Fibroblast of lung (primary cell): ENCODE data around the gene SLC26A2. TPM values are rescaled to one million over a fixed set of nuclear protein-coding genes. Genes with fewer than 3 reads are reported as not detected.

Experiments
- DNase-seq, 2 donors: peaks; one replicate each; pipeline versions ENCODE4 v3.0.0 to v3.0.0-alpha.2; 2010; ENCODE audit warnings: low read depth in 2 of 2
- H2AFZ ChIP-seq: 2 replicates; pipeline ENCODE4 v1.5.1; 2012; ENCODE audit warnings: low read length, control low read depth, inconsistent platforms
- H3K27ac ChIP-seq: 2 replicates; pipeline ENCODE4 v1.5.1; 2011; ENCODE audit warnings: low read length, control low read depth; ENCODE audit not compliant: insufficient read depth
- H3K27me3 ChIP-seq: 2 replicates; pipeline ENCODE4 v1.5.1; 2011; ENCODE audit warnings: mild to moderate bottlenecking, low read length; ENCODE audit not compliant: control insufficient read depth, insufficient read depth
- H3K36me3 ChIP-seq: 2 replicates; pipeline ENCODE4 v1.5.1; 2011; ENCODE audit warnings: low read length; ENCODE audit not compliant: control insufficient read depth, insufficient read depth
- H3K4me1 ChIP-seq: 2 replicates; pipeline ENCODE4 v1.5.1; 2011; ENCODE audit warnings: low read length; ENCODE audit not compliant: control insufficient read depth, insufficient read depth; ENCODE audit errors: extremely low read depth
- H3K4me2 ChIP-seq: 2 replicates; pipeline ENCODE4 v1.5.1; 2011; ENCODE audit warnings: low read length, control low read depth; ENCODE audit not compliant: insufficient read depth; ENCODE audit errors: extremely low read depth
- H3K4me3 ChIP-seq, 4 experiments: fragments of 200-600 bp in 1 of 4; sonication (generic) in 1 of 4; replicated peaks in 1 of 4; 2 replicates each; pipeline ENCODE4 v1.5.1; 2011 to 2016; ENCODE audit warnings: low read length in 4 of 4, low read depth in 3 of 4, mild to moderate bottlenecking in 3 of 4, control low read depth in 2 of 4, inconsistent platforms in 1 of 4, mixed read lengths in 1 of 4; ENCODE audit not compliant: insufficient read depth in 1 of 4; ENCODE audit errors: control extremely low read depth in 1 of 4
- H3K79me2 ChIP-seq: 2 replicates; pipeline ENCODE4 v1.5.1; 2012; ENCODE audit warnings: mild to moderate bottlenecking, low read length, inconsistent platforms; ENCODE audit not compliant: control insufficient read depth, insufficient read depth
- H3K9ac ChIP-seq: 2 replicates; pipeline ENCODE4 v1.5.1; 2011; ENCODE audit warnings: mild to moderate bottlenecking, low read length, control low read depth; ENCODE audit not compliant: insufficient read depth
- H3K9me3 ChIP-seq: 2 replicates; pipeline ENCODE4 v1.5.1; 2012; ENCODE audit warnings: low read depth, low read length; ENCODE audit not compliant: control insufficient read depth, insufficient read depth
- H4K20me1 ChIP-seq: 2 replicates; pipeline ENCODE4 v1.5.1; 2011; ENCODE audit warnings: low read length; ENCODE audit not compliant: control insufficient read depth, insufficient read depth; ENCODE audit errors: extremely low read depth
- EZH2 ChIP-seq: IDR thresholded peaks from 2 replicates; pipeline ENCODE4 v1.5.1; 2012; ENCODE audit warnings: low read length, control low read depth, mild to moderate bottlenecking; ENCODE audit errors: missing control alignments
- polyA plus RNA-seq, 2 donors: library from polyadenylated mRNA; depleted of rRNA in 1 of 2; stranded (reverse) in 1 of 2; unstranded in 1 of 2; fragments of >200 nt; gene quantifications; 2 replicates each; pipeline ENCODE4 v1.2.1, GENCODE V29; 2011 to 2012; ENCODE audit warnings: missing spikeins in 1 of 2
- total RNA-seq: library from RNA; depleted of rRNA; stranded (reverse); fragments of >200 nt; gene quantifications from 2 replicates; pipeline ENCODE4 v1.2.1, GENCODE V29; 2014
- TF ChIP-seq, protein P1 (sequence below), 2 donors: IDR thresholded peaks in 1 of 2; conservative IDR thresholded peaks in 1 of 2; 1 replicate in 1 of 2; 2 replicates in 1 of 2; pipeline ENCODE4 v1.5.1; 2011 to 2012; ENCODE audit warnings: low read length in 2 of 2, control low read depth in 1 of 2, inconsistent platforms in 1 of 2, low read depth in 1 of 2, mild to moderate bottlenecking in 1 of 2

Gene SLC26A2
- total and polyA plus RNA-seq, 2 donors (not counting 1 experiment from before 2014, with no cell fraction given): 10.3 to 11.6 TPM

DNA sequence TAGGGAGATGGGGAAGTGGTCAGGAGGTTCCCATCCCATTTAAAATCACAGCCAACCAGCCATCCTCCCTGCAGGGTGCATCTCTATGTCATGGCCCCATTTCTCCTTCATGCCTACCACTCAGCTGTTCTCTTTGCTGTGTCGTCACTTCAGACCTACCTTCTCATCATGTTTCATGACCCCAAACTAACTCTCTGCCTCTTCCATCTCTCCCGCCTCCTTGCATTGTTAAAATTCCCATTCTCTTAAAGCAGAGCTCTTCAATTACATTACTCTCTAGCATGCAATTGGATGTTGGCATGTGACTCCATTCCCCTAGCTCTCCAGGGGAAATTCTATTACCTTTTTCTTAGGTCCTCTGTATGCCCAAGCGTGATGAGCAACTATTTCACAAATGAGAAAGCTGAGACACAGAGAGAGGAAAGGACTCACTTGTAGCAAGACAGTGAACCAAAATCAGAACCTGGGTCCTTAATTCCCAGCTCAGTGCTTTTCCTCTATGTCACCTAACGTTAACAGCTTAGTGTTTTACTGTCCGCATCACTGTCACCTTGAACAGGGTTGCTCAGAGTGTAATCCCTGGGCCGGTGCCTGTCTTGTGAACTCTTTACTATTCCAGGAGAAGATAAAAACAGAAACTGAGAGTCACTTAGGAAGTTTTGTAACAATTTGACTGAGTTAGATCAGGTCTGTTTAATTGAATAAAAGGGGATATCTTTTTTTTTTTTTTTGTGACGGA lies 44.1 kb upstream of the SLC26A2 start:
- H3K27me3 ChIP-seq: peaks cover 7% of the 10 kb centered on the region
- H2AFZ ChIP-seq: no peak overlapping the region
- no peaks in the 10 kb centered on the region for H3K4me1 ChIP-seq
- no peaks in the 10 kb centered on the region for H3K79me2 ChIP-seq
- no peak for TF ChIP-seq EZH2
- TF ChIP-seq, protein P1, sequence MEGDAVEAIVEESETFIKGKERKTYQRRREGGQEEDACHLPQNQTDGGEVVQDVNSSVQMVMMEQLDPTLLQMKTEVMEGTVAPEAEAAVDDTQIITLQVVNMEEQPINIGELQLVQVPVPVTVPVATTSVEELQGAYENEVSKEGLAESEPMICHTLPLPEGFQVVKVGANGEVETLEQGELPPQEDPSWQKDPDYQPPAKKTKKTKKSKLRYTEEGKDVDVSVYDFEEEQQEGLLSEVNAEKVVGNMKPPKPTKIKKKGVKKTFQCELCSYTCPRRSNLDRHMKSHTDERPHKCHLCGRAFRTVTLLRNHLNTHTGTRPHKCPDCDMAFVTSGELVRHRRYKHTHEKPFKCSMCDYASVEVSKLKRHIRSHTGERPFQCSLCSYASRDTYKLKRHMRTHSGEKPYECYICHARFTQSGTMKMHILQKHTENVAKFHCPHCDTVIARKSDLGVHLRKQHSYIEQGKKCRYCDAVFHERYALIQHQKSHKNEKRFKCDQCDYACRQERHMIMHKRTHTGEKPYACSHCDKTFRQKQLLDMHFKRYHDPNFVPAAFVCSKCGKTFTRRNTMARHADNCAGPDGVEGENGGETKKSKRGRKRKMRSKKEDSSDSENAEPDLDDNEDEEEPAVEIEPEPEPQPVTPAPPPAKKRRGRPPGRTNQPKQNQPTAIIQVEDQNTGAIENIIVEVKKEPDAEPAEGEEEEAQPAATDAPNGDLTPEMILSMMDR (conservative IDR thresholded peaks at IDR 0.05 in 1 of 2, IDR thresholded peaks at IDR 0.05 in 1 of 2; ENCODE audit: low read depth in 1 of 2, low read length in 2 of 2): no peak
- H3K36me3 ChIP-seq: no peaks in the 10 kb centered on the region
- H3K9me3 ChIP-seq: no peaks in the 10 kb centered on the region
- H4K20me1 ChIP-seq: no peaks in the 10 kb centered on the region
- peak in 1 of 2 donors; percentile 41 for DNase-seq
- no peak overlapping the region for H3K9ac ChIP-seq
- H3K4me2 ChIP-seq: no peak overlapping the region
- no peak overlapping the region for H3K4me3 ChIP-seq
- no peak overlapping the region for H3K27ac ChIP-seq

GRCh38 chr5:149917073-149917676 lies 43.4 kb upstream of the SLC26A2 start:
- Histone ChIP-seq H3K4me1 (no peaks in the 10 kb centered on the region), H3K9ac (no peak overlapping the region), H3K27ac (no peak overlapping the region), H4K20me1 (no peaks in the 10 kb centered on the region), H3K27me3 (peaks cover 7% of the 10 kb centered on the region), H3K4me2 (no peak overlapping the region), H3K36me3 (no peaks in the 10 kb centered on the region), H3K4me3 (no peak overlapping the region), H2AFZ (no peak overlapping the region), H3K9me3 (no peaks in the 10 kb centered on the region), H3K79me2 (no peaks in the 10 kb centered on the region)
- peak in 1 of 2 donors; percentile 50 for DNase-seq
- no peak for TF ChIP-seq EZH2
- TF ChIP-seq, protein P1 (conservative IDR thresholded peaks at IDR 0.05 in 1 of 2, IDR thresholded peaks at IDR 0.05 in 1 of 2; ENCODE audit: low read depth in 1 of 2, low read length in 2 of 2): no peak

DNA sequence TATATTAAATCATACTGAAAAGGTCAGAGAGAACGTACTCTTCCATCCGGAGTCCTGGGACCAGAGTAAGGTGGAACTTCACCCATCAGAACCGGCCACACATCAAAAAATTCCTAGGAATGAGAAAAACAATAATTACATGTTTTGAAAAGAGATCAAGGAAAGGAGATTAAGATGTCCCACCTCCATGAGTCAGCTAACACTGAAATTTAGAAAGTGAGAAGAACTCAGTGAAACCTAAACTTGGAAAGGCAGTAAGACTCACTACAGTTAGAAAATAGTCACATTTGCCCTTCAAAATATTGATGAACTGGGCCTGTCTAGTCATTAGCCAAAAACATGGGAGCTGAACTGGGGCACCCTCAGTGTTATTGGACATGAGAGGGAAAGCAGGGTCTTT lies 39.0 kb upstream of the SLC26A2 start:
- peaks cover 2% of the 10 kb centered on the region for H3K4me1 ChIP-seq
- no peaks in the 10 kb centered on the region for H3K27me3 ChIP-seq
- DNase-seq: no peak
- TF ChIP-seq, protein P1 (conservative IDR thresholded peaks at IDR 0.05 in 1 of 2, IDR thresholded peaks at IDR 0.05 in 1 of 2; ENCODE audit: low read depth in 1 of 2, low read length in 2 of 2): no peak
- no peak for TF ChIP-seq EZH2
- H2AFZ ChIP-seq: no peak overlapping the region
- no peaks in the 10 kb centered on the region for H4K20me1 ChIP-seq
- H3K4me3 ChIP-seq: no peak overlapping the region
- H3K36me3 ChIP-seq: no peaks in the 10 kb centered on the region
- no peak overlapping the region for H3K9ac ChIP-seq
- H3K4me2 ChIP-seq: no peak overlapping the region
- H3K79me2 ChIP-seq: no peaks in the 10 kb centered on the region
- H3K9me3 ChIP-seq: no peaks in the 10 kb centered on the region
- no peak overlapping the region for H3K27ac ChIP-seq
